ENCODE measurements around the gene MAGI1. TPM values are rescaled to one million over a fixed set of nuclear protein-coding genes. Genes with fewer than 3 reads are reported as not detected.

MAGI1 gene
- total RNA-seq, 4 donors from 2014 or later, result 17.2 to 40.8 (median 28.1) TPM

DNA sequence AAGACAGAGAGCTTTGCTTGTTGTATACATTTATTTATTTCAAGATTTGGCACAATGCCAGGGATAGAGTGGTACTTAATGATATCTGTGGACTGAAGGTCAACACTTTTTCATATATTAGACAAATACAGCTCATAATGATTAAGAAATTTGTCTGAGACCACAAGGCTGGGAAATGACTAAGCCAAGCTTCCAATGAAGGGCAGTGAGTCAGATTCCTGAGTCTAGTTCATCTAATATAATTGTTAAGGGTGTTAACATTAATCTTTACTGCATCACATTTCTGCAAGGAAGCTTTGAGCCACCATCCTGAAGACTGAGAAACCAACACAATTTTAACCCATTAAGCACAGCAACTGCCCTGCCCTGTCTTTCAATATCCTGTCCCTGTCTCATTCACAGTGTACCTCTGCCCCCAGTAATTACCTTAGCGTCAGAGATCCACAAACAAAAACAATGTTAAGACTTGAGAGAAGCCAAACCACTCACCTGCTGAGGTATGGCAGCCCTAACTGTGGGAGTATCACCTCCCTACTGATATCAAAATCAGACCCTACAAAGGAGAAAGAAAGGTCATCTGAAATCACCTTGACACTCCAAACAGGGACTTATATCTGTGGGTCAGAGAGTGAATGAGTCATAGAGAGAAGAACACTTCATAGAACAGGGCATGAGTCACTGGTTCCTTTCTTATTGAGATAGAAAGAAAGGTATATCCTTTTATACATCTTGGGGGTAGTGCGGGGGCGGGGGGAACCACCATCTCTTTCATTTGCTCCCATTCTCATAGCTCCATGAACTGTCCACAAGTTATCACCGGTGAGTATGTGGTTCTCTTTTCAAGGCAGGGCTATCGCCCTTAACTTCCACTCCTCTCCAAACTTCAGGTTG is 74.7 kb downstream of the MAGI1 start:
- WGBS, 2 donors (ENCODE audit: low coverage in 1 of 2), result 79 to 91% methylated on average over 4 of the region's 5 CpGs
- peak; percentile 8 for TF ChIP-seq POLR2AphosphoS5 (IDR thresholded peaks at IDR 0.05)
- TF ChIP-seq EP300 (IDR thresholded peaks at IDR 0.05), result no peak
- no peak for TF ChIP-seq POLR2A (IDR thresholded peaks at IDR 0.05)
- TF ChIP-seq, protein P1, sequence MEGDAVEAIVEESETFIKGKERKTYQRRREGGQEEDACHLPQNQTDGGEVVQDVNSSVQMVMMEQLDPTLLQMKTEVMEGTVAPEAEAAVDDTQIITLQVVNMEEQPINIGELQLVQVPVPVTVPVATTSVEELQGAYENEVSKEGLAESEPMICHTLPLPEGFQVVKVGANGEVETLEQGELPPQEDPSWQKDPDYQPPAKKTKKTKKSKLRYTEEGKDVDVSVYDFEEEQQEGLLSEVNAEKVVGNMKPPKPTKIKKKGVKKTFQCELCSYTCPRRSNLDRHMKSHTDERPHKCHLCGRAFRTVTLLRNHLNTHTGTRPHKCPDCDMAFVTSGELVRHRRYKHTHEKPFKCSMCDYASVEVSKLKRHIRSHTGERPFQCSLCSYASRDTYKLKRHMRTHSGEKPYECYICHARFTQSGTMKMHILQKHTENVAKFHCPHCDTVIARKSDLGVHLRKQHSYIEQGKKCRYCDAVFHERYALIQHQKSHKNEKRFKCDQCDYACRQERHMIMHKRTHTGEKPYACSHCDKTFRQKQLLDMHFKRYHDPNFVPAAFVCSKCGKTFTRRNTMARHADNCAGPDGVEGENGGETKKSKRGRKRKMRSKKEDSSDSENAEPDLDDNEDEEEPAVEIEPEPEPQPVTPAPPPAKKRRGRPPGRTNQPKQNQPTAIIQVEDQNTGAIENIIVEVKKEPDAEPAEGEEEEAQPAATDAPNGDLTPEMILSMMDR (IDR thresholded peaks at IDR 0.05), result no peak
- H3K27me3 ChIP-seq, result no peaks in the 10 kb centered on the region
- H3K4me1 ChIP-seq, result no peaks in the 10 kb centered on the region
- no peak overlapping the region for H3K4me3 ChIP-seq
- no peaks in the 10 kb centered on the region for H3K9me3 ChIP-seq
- ATAC-seq, result peak; percentile 39
- no peaks in the 10 kb centered on the region for H3K36me3 ChIP-seq
- peak overlapping the region in 1 of 4 donors; percentile 27 for H3K27ac ChIP-seq

DNA sequence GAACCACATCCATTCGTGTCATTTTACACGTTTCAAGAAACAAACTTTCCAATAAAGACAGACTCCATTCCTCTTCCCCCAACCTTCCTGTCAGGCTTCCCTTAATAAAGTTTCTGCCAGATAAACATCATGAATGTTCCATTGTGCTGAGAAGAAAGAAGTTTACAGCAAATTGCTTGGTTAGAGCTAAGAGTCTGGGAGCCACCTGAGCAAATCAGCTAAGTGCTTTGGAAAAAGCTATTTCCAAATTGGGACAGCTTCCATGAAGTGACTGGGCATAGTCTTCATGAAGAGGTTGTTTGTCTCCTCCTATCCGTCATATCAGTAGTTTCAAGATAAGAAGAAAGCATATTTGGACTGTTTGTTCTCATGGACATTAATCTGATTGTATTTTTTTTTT is 77.0 kb downstream of the MAGI1 start:
- 18 to 44% methylated on average over 3 of the region's 3 CpGs for WGBS, 2 donors (ENCODE audit: low coverage in 1 of 2)

GRCh38 chr3:65961128-65961527 is 77.6 kb downstream of the MAGI1 start:
- no peak for ATAC-seq
- TF ChIP-seq, protein P1 (IDR thresholded peaks at IDR 0.05), result no peak
- TF ChIP-seq POLR2A (IDR thresholded peaks at IDR 0.05) (no peak), EP300 (IDR thresholded peaks at IDR 0.05) (no peak), POLR2AphosphoS5 (IDR thresholded peaks at IDR 0.05) (no peak)
- Histone ChIP-seq H3K27ac (no peak overlapping the region), H3K4me1 (no peaks in the 10 kb centered on the region), H3K9me3 (no peaks in the 10 kb centered on the region), H3K4me3 (no peak overlapping the region), H3K36me3 (no peaks in the 10 kb centered on the region), H3K27me3 (no peaks in the 10 kb centered on the region)
- 89 to 100% methylated on average over 2 of the region's 2 CpGs for WGBS, 2 donors (ENCODE audit: low coverage in 1 of 2)

More for the DNA sequence above, 77.0 kb downstream of the MAGI1 start:
- no peak for ATAC-seq
- H3K27ac ChIP-seq, result no peak overlapping the region
- TF ChIP-seq POLR2AphosphoS5 (IDR thresholded peaks at IDR 0.05), result no peak
- TF ChIP-seq POLR2A (IDR thresholded peaks at IDR 0.05), result no peak
- no peak for TF ChIP-seq EP300 (IDR thresholded peaks at IDR 0.05)
- TF ChIP-seq, protein P1 (IDR thresholded peaks at IDR 0.05), result no peak
- no peaks in the 10 kb centered on the region for H3K27me3 ChIP-seq
- H3K4me3 ChIP-seq, result no peak overlapping the region
- no peaks in the 10 kb centered on the region for H3K9me3 ChIP-seq
- H3K36me3 ChIP-seq, result no peaks in the 10 kb centered on the region
- H3K4me1 ChIP-seq, result no peaks in the 10 kb centered on the region

DNA sequence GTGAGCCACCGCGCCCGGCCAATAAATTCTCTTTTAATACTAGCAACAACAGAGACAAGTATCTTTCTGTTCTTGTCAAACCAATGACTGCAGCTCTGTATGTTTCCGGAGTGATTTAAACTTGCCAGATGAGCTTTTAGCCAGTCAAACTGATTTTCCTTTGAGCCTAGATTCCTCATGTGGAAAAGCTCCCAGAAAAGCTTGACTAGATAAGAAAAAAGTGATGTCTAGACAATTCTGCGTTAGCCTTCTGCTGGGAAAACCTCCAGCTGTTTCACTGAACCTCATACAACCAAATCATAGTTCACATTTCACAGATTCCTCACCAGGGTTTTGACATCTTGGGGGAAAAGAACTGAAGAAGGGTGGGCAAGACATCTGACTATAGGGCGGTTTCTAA is 78.6 kb downstream of the MAGI1 start:
- Histone ChIP-seq H3K27ac (no peak overlapping the region), H3K4me3 (no peak overlapping the region), H3K4me1 (no peaks in the 10 kb centered on the region), H3K36me3 (no peaks in the 10 kb centered on the region), H3K9me3 (no peaks in the 10 kb centered on the region), H3K27me3 (no peaks in the 10 kb centered on the region)
- ATAC-seq, result no peak
- WGBS, 2 donors (ENCODE audit: low coverage in 1 of 2), result 43 to 67% methylated on average over 6 of the region's 6 CpGs
- TF ChIP-seq, protein P1 (IDR thresholded peaks at IDR 0.05), result no peak
- TF ChIP-seq EP300 (IDR thresholded peaks at IDR 0.05), result no peak
- TF ChIP-seq POLR2AphosphoS5 (IDR thresholded peaks at IDR 0.05), result no peak
- TF ChIP-seq POLR2A (IDR thresholded peaks at IDR 0.05), result no peak

DNA sequence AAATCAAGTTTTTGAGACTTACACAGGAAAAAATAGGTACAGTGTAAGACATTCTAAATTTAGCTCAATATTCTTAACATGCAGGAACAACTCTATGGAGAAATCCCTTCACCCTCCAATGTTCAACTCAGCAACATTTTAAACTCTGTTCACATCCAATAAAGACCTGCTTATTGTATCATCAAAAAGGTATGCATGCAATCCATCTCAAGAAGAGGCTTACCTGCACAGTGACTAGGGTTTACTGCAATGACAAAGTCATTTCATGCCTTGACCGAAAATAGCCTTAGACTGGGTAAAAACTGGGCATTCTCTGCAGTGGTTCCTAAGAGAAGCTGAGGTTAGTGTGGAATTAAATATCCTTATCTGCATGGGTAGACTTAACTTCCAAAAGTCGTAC is 80.5 kb downstream of the MAGI1 start:
- H3K4me3 ChIP-seq, result no peak overlapping the region
- H3K9me3 ChIP-seq, result no peaks in the 10 kb centered on the region
- no peaks in the 10 kb centered on the region for H3K27me3 ChIP-seq
- H3K36me3 ChIP-seq, result no peaks in the 10 kb centered on the region
- WGBS, 2 donors (ENCODE audit: low coverage in 1 of 2), result 100% methylated on average over 1 to 2 of the region's 2 CpGs
- H3K27ac ChIP-seq, result no peak overlapping the region
- no peak for TF ChIP-seq EP300 (IDR thresholded peaks at IDR 0.05)
- TF ChIP-seq POLR2A (IDR thresholded peaks at IDR 0.05), result no peak
- TF ChIP-seq POLR2AphosphoS5 (IDR thresholded peaks at IDR 0.05), result no peak
- TF ChIP-seq, protein P1 (IDR thresholded peaks at IDR 0.05), result no peak
- peaks cover 3 to 17% (median 10%) of the 10 kb centered on the region in 3 donors for H3K4me1 ChIP-seq
- ATAC-seq, result no peak
